H1 (cell line): ENCODE measurements around the gene LAMA3. TPM values are rescaled to one million over a fixed set of nuclear protein-coding genes. Genes with fewer than 3 reads are reported as not detected.

Experiments used
- CTCF ChIA-PET: fragments of 300-600 bp; sonication (Branson Sonifier 250); formaldehyde crosslinking; loops from one replicate; lab custom pipeline; 2021; ENCODE audit not compliant: partially characterized antibody; lab: Charles Lee
- POLR2A ChIA-PET: fragments of 300-600 bp; sonication (Branson Sonifier 250); formaldehyde crosslinking; loops from one replicate; lab custom pipeline; 2021; ENCODE audit warnings: inconsistent platforms; ENCODE audit not compliant: partially characterized antibody; lab: Charles Lee
- DNase-seq, 2 experiments: peaks; one replicate each; pipeline versions ENCODE4 v3.0.0 to v3.0.0-alpha.2; 2010 to 2022; ENCODE audit warnings: low spot score in 2 of 2, low read depth in 1 of 2, mixed read lengths in 1 of 2
- FAIRE-seq: peaks from 2 replicates; lab custom pipeline; 2011; peaks lifted over from hg19 to GRCh38; lab: Jason Lieb, UNC
- H2AFZ ChIP-seq: 2 replicates; pipeline ENCODE4 v1.8.1; 2012; ENCODE audit warnings: low read length, inconsistent platforms
- H2AK5ac ChIP-seq: 2 replicates; pipeline ENCODE4 v1.6.1; 2013; ENCODE audit warnings: low read depth, low read length
- H2BK120ac ChIP-seq: replicated peaks from 2 replicates; pipeline ENCODE3; 2013; ENCODE audit warnings: low read depth, low read length, inconsistent platforms
- H2BK12ac ChIP-seq: 2 replicates; pipeline ENCODE4 v1.6.1; 2013; ENCODE audit warnings: low read depth, low read length
- H2BK15ac ChIP-seq: 2 replicates; pipeline ENCODE4 v1.6.1; 2013; ENCODE audit warnings: low read length
- H2BK20ac ChIP-seq: 2 replicates; pipeline ENCODE4 v1.6.1; 2013; ENCODE audit warnings: low read length
- H2BK5ac ChIP-seq: 2 replicates; pipeline ENCODE4 v1.6.1; 2013; ENCODE audit warnings: low read depth, low read length
- H3K14ac ChIP-seq: 2 replicates; pipeline ENCODE4 v1.6.1; 2013; ENCODE audit warnings: inconsistent platforms; ENCODE audit not compliant: insufficient read length
- H3K18ac ChIP-seq: 2 replicates; pipeline ENCODE4 v1.6.1; 2013; ENCODE audit warnings: low read length; ENCODE audit errors: extremely low read depth
- H3K23ac ChIP-seq: 2 replicates; pipeline ENCODE4 v1.6.1; 2013; ENCODE audit warnings: inconsistent platforms; ENCODE audit not compliant: insufficient read length
- H3K23me2 ChIP-seq: 2 replicates; pipeline ENCODE4 v1.6.1; 2013; ENCODE audit warnings: low read depth, low read length
- H3K27ac ChIP-seq: 2 replicates; pipeline ENCODE4 v1.6.1; 2011; ENCODE audit warnings: low read depth, low read length, inconsistent platforms
- H3K27me3 ChIP-seq, 4 experiments: replicated peaks in 1 of 4; 1 replicate in 1 of 4; 2 replicates in 3 of 4; pipeline versions ENCODE4 v1.6.1 to v1.8.1; 2011 to 2013; ENCODE audit warnings: low read length in 3 of 4, mild to moderate bottlenecking in 3 of 4, inconsistent platforms in 2 of 4, mixed read lengths in 2 of 4, moderate library complexity in 1 of 4; ENCODE audit not compliant: control insufficient read depth in 3 of 4, insufficient read depth in 3 of 4; ENCODE audit errors: extremely low read depth in 1 of 4
- H3K36me3 ChIP-seq, 4 experiments: 2 replicates each; pipeline versions ENCODE4 v1.6.1 to v1.8.1; 2011 to 2013; ENCODE audit warnings: mild to moderate bottlenecking in 4 of 4, low read length in 3 of 4, moderate library complexity in 2 of 4, control low read depth in 1 of 4, inconsistent platforms in 1 of 4; ENCODE audit not compliant: insufficient read depth in 4 of 4, control insufficient read depth in 2 of 4
- H3K4ac ChIP-seq: replicated peaks from 2 replicates; pipeline ENCODE3; 2013; ENCODE audit warnings: low read length, low read depth, mixed read lengths, inconsistent platforms; ENCODE audit not compliant: insufficient read length
- H3K4me1 ChIP-seq, 4 experiments: replicated peaks in 1 of 4; 1 replicate in 1 of 4; 2 replicates in 3 of 4; pipeline versions ENCODE4 v1.6.1 to v1.8.1; 2011 to 2013; ENCODE audit warnings: low read length in 3 of 4, inconsistent platforms in 2 of 4, mixed read lengths in 1 of 4; ENCODE audit not compliant: insufficient read depth in 4 of 4, control insufficient read depth in 3 of 4
- H3K4me2 ChIP-seq, 2 experiments: 2 replicates each; pipeline versions ENCODE4 v1.6.1 to v1.8.1; 2011 to 2013; ENCODE audit warnings: low read depth in 2 of 2, low read length in 2 of 2, control low read depth in 1 of 2, inconsistent platforms in 1 of 2, mild to moderate bottlenecking in 1 of 2; ENCODE audit not compliant: insufficient read depth in 1 of 2
- H3K4me3 ChIP-seq, 4 experiments: fragments of 200-600, 300-600 bp in 1 of 4; sonication (generic), shearing (Covaris generic), sonication (Bioruptor Twin) in 1 of 4; 2 replicates each; pipeline versions ENCODE4 v1.5.1 to v1.8.1; 2011 to 2016; ENCODE audit warnings: low read length in 4 of 4, low read depth in 3 of 4, control low read depth in 2 of 4, inconsistent platforms in 2 of 4, mild to moderate bottlenecking in 2 of 4, mixed read lengths in 1 of 4, moderate library complexity in 1 of 4; ENCODE audit not compliant: insufficient read depth in 2 of 4; ENCODE audit errors: extremely low read depth in 1 of 4
- H3K56ac ChIP-seq: replicated peaks from 2 replicates; pipeline ENCODE3; 2013; ENCODE audit warnings: low read depth, mild to moderate bottlenecking, mixed read lengths, low read length, inconsistent platforms; ENCODE audit not compliant: insufficient read length
- H3K79me1 ChIP-seq: 2 replicates; pipeline ENCODE4 v1.6.1; 2013; ENCODE audit warnings: low read depth, low read length, control low read depth
- H3K79me2 ChIP-seq, 2 experiments: 2 replicates each; pipeline versions ENCODE4 v1.6.1 to v1.8.1; 2012 to 2013; ENCODE audit warnings: low read length in 2 of 2, mild to moderate bottlenecking in 2 of 2, inconsistent platforms in 1 of 2; ENCODE audit not compliant: insufficient read depth in 2 of 2, control insufficient read depth in 1 of 2
- H3K9ac ChIP-seq, 4 experiments: replicated peaks in 1 of 4; 1 replicate in 1 of 4; 2 replicates in 3 of 4; pipeline versions ENCODE4 v1.6.1 to v1.8.1; 2011 to 2013; ENCODE audit warnings: low read depth in 3 of 4, low read length in 3 of 4, control low read depth in 2 of 4, mild to moderate bottlenecking in 2 of 4, moderate library complexity in 2 of 4, inconsistent platforms in 1 of 4; ENCODE audit errors: extremely low read depth in 1 of 4
- H3K9me3 ChIP-seq, 2 experiments: 2 replicates each; pipeline versions ENCODE4 v1.6.1 to v1.8.1; 2012 to 2013; ENCODE audit warnings: mild to moderate bottlenecking in 2 of 2, moderate library complexity in 2 of 2, control low read depth in 1 of 2, inconsistent platforms in 1 of 2, low read depth in 1 of 2, low read length in 1 of 2, mixed read lengths in 1 of 2; ENCODE audit not compliant: insufficient read depth in 2 of 2
- H4K20me1 ChIP-seq, 2 experiments: replicated peaks in 1 of 2; 2 replicates each; pipeline versions ENCODE3 to v1.8.1; 2011 to 2013; ENCODE audit warnings: inconsistent platforms in 2 of 2, low read length in 2 of 2, mild to moderate bottlenecking in 1 of 2; ENCODE audit not compliant: insufficient read depth in 2 of 2, control insufficient read depth in 1 of 2
- H4K5ac ChIP-seq: 2 replicates; pipeline ENCODE4 v1.6.1; 2013; ENCODE audit warnings: low read length, low read depth, mixed read lengths, inconsistent platforms; ENCODE audit not compliant: insufficient read length
- H4K8ac ChIP-seq: 2 replicates; pipeline ENCODE4 v1.8.0; 2013; ENCODE audit warnings: mild to moderate bottlenecking, moderate library complexity, low read length, inconsistent platforms; ENCODE audit not compliant: insufficient read depth; ENCODE audit errors: extremely low read depth
- H4K91ac ChIP-seq: replicated peaks from 2 replicates; pipeline ENCODE3; 2013; ENCODE audit warnings: low read length, mixed read lengths, inconsistent platforms; ENCODE audit not compliant: insufficient read length
- BRCA1 ChIP-seq: IDR thresholded peaks from 2 replicates; pipeline ENCODE4 v1.6.1; 2012; ENCODE audit warnings: low read depth, low read length, improper control_type of control experiment
- CEBPB ChIP-seq: IDR thresholded peaks from 2 replicates; pipeline ENCODE4 v1.6.1; 2012; ENCODE audit warnings: low read depth, low read length
- CREB1 ChIP-seq: IDR thresholded peaks from 2 replicates; pipeline ENCODE4 v1.6.1; 2012; ENCODE audit warnings: inconsistent platforms
- CTBP2 ChIP-seq: IDR thresholded peaks from 2 replicates; pipeline ENCODE4 v1.7.0; 2011; ENCODE audit warnings: borderline replicate concordance, mild to moderate bottlenecking, moderate library complexity, mixed read lengths, low read length; ENCODE audit not compliant: insufficient read depth, insufficient read length
- E2F6 ChIP-seq: IDR thresholded peaks from 2 replicates; pipeline ENCODE4 v1.6.1; 2012; ENCODE audit warnings: inconsistent platforms
- JUN ChIP-seq: IDR thresholded peaks from 2 replicates; pipeline ENCODE4 v1.6.1; 2011; ENCODE audit warnings: low read depth, mild to moderate bottlenecking, improper control_type of control experiment, low read length
- JUND ChIP-seq: IDR thresholded peaks from 2 replicates; pipeline ENCODE4 v1.6.1; 2011; ENCODE audit warnings: mild to moderate bottlenecking, improper control_type of control experiment, low read length
- KDM5A ChIP-seq: fragments of 200-600 bp; IDR thresholded peaks from 2 replicates; pipeline ENCODE4 v1.7.1; 2012; ENCODE audit warnings: mild to moderate bottlenecking, low read length, inconsistent platforms, mixed read lengths
- MAFK ChIP-seq: IDR thresholded peaks from 2 replicates; pipeline ENCODE4 v1.6.1; 2012; ENCODE audit warnings: low read depth, mild to moderate bottlenecking, improper control_type of control experiment, low read length
- NANOG ChIP-seq: IDR thresholded peaks from 2 replicates; pipeline ENCODE4 v1.6.1; 2011; ENCODE audit warnings: low read length, low read depth, mild to moderate bottlenecking, inconsistent platforms; ENCODE audit not compliant: insufficient read depth, poor library complexity, severe bottlenecking
- POLR2AphosphoS5 ChIP-seq: IDR thresholded peaks from 2 replicates; pipeline ENCODE4 v1.6.1; 2011; ENCODE audit warnings: low read depth, low read length
- RBBP5 ChIP-seq: IDR thresholded peaks from 2 replicates; pipeline ENCODE4 v1.7.1; 2012; ENCODE audit warnings: low read depth, mild to moderate bottlenecking, inconsistent platforms, low read length, moderate library complexity, borderline replicate concordance
- SIRT6 ChIP-seq: IDR thresholded peaks from one replicate; pipeline ENCODE4 v1.7.1; 2012; ENCODE audit warnings: low read length, inconsistent platforms
- WGBS, 2 experiments: shearing (Covaris generic) in 1 of 2; methylation state at CpG; one replicate each; pipeline versions ENCODE4 v1.1.6 to v1.1.7; 2013 to 2015; ENCODE audit warnings: low lambda C conversion rate in 2 of 2, mixed read lengths in 2 of 2, inconsistent platforms in 1 of 2, low coverage in 1 of 2, missing lambda C conversion rate in 1 of 2; ENCODE audit not compliant: insufficient replicate concordance in 2 of 2, insufficient coverage in 1 of 2, insufficient read length in 1 of 2; ENCODE audit errors: extremely low coverage in 1 of 2, missing lambda C conversion rate in 1 of 2; 5-methylcytosine and 5-hydroxymethylcytosine counted together
- polyA plus RNA-seq, 7 experiments: library from polyadenylated mRNA; depleted of rRNA in 3 of 7; stranded (reverse) in 5 of 7; unstranded in 2 of 7; fragments of >200 nt in 5 of 7; fragments of 200-250 nt in 2 of 7; gene quantifications; 1 replicate in 5 of 7; 2 replicates in 1 of 7; 4 replicates in 1 of 7; pipeline versions ENCODE4 v1.2.1 to v1.2.3, GENCODE V29; 2011 to 2013; ENCODE audit warnings: missing spikeins in 2 of 7, mixed read lengths in 2 of 7
- total RNA-seq: library from RNA; stranded (reverse); fragmentation: NEBNext Ultra II Directional; extraction: Animal tissue kit (Norgen Biotek cat#: 25700); gene quantifications from 2 replicates; pipeline ENCODE4 v1.2.1, GENCODE V29; 2021

The LAMA3 gene
- total and polyA plus RNA-seq, 2 of the 8 experiments (the other 6 are each of a cell fraction or from before 2014, with no cell fraction given) = 0.76 to 5.0 TPM

GRCh38 chr18:23719634-23720201 is 30.5 kb downstream of the LAMA3 start:
- H2BK15ac ChIP-seq = no peak overlapping the region
- H2AK5ac ChIP-seq = no peak overlapping the region
- no peak overlapping the region for H2BK5ac ChIP-seq
- no peak overlapping the region for H4K91ac ChIP-seq
- H3K56ac ChIP-seq = no peak overlapping the region
- no peak overlapping the region for H2BK120ac ChIP-seq
- no peaks in the 10 kb centered on the region for H3K27me3 ChIP-seq
- H2AFZ ChIP-seq = no peak overlapping the region
- no peaks in the 10 kb centered on the region for H3K23me2 ChIP-seq
- no peak overlapping the region for H3K4me2 ChIP-seq
- H2BK12ac ChIP-seq = no peak overlapping the region
- no peak overlapping the region for H3K4ac ChIP-seq
- DNase-seq (peak in 1 of 2 experiments; percentile 46), FAIRE-seq (no peak)
- H3K9ac ChIP-seq = no peak overlapping the region
- H3K79me2 ChIP-seq = no peaks in the 10 kb centered on the region
- H2BK20ac ChIP-seq = 0 out of 2 replicates have a peak overlapping the region, but pooled peaks have one; percentile 76
- no peaks in the 10 kb centered on the region for H3K9me3 ChIP-seq
- no peaks in the 10 kb centered on the region for H3K79me1 ChIP-seq
- no peaks in the 10 kb centered on the region; a peak in 1 of 7 replicates for H3K4me1 ChIP-seq
- ChIA-PET CTCF (interaction anchor here (0.6 to 1.6 kb wide), 2 partner anchors 10 kb away, joined by 3 to 5 read pairs; no protein-coding TSS in a partner anchor), POLR2A (interaction anchor here (0.6 kb wide), 1 partner anchor 488 kb away, joined by 3 read pairs; no protein-coding TSS in a partner anchor)
- no peak overlapping the region for H3K14ac ChIP-seq
- H4K8ac ChIP-seq = no peak overlapping the region
- H3K36me3 ChIP-seq = no peaks in the 10 kb centered on the region
- WGBS, 2 experiments = 79% methylated on average over 1 of the region's 1 CpG; no CpG with 5 or more reads in 1 of the 2 experiments
- no peak overlapping the region for H3K23ac ChIP-seq
- H3K27ac ChIP-seq = no peak overlapping the region
- H4K5ac ChIP-seq = no peak overlapping the region
- no peak overlapping the region for H3K18ac ChIP-seq
- H4K20me1 ChIP-seq = no peaks in the 10 kb centered on the region
- no peak overlapping the region for H3K4me3 ChIP-seq
- no peak for TF ChIP-seq CREB1
- TF ChIP-seq NANOG = no peak
- no peak for TF ChIP-seq CTBP2
- TF ChIP-seq CEBPB = no peak
- no peak for TF ChIP-seq SIRT6
- no peak for TF ChIP-seq BRCA1
- no peak for TF ChIP-seq E2F6
- TF ChIP-seq MAFK = peak; percentile 45; the same call in 1 of the 2 replicates
- TF ChIP-seq KDM5A = no peak
- TF ChIP-seq JUND = peak; percentile 72; the same call in 1 of the 2 replicates
- no peak for TF ChIP-seq RBBP5
- TF ChIP-seq POLR2AphosphoS5 = no peak
- TF ChIP-seq JUN = no peak
